Endothelial cell (in vitro differentiated cells): ENCODE results near the gene UTP20. TPM values are rescaled to one million over a fixed set of nuclear protein-coding genes. Genes with fewer than 3 reads are reported as not detected.

ENCODE experiments used
- DNase-seq: peaks from one replicate; pipeline ENCODE4 v3.0.0; 2021; ENCODE audit warnings: low spot score
- H3K27ac Mint-ChIP-seq: one replicate; pipeline ENCODE4 v1.8.0; 2021; ENCODE audit warnings: mixed read lengths, inconsistent platforms; ENCODE audit not compliant: unreplicated experiment
- H3K27me3 Mint-ChIP-seq: one replicate; pipeline ENCODE4 v1.8.0; 2021; ENCODE audit warnings: mild to moderate bottlenecking, moderate library complexity, mixed read lengths, inconsistent platforms; ENCODE audit not compliant: unreplicated experiment
- H3K36me3 Mint-ChIP-seq: one replicate; pipeline ENCODE4 v1.8.0; 2021; ENCODE audit warnings: mild to moderate bottlenecking, low read depth, mixed read lengths, inconsistent platforms; ENCODE audit not compliant: unreplicated experiment
- H3K4me1 Mint-ChIP-seq: one replicate; pipeline ENCODE4 v1.8.0; 2021; ENCODE audit warnings: mild to moderate bottlenecking, mixed read lengths, inconsistent platforms; ENCODE audit not compliant: unreplicated experiment
- H3K4me3 Mint-ChIP-seq: one replicate; pipeline ENCODE4 v1.8.0; 2021; ENCODE audit warnings: mild to moderate bottlenecking, mixed read lengths, inconsistent platforms; ENCODE audit not compliant: unreplicated experiment
- H3K9me3 Mint-ChIP-seq: one replicate; pipeline ENCODE4 v1.8.0; 2021; ENCODE audit warnings: mixed read lengths, inconsistent platforms; ENCODE audit not compliant: unreplicated experiment
- CTCF ChIP-seq: fragments of 200-600 bp; sonication (generic); IDR thresholded peaks from one replicate; pipeline ENCODE4 v1.5.0; 2021; ENCODE audit warnings: antibody characterized with exemption; ENCODE audit not compliant: unreplicated experiment
- total RNA-seq: library from RNA; stranded (reverse); fragmentation: NEBNext Ultra II Directional; extraction: Animal tissue kit (Norgen Biotek cat#: 25700); gene quantifications from one replicate; pipeline ENCODE4 v1.2.1, GENCODE V29; 2021; ENCODE audit not compliant: unreplicated experiment

Gene UTP20
- total RNA-seq, 1 donor from 2014 or later, result 12.3 TPM

DNA sequence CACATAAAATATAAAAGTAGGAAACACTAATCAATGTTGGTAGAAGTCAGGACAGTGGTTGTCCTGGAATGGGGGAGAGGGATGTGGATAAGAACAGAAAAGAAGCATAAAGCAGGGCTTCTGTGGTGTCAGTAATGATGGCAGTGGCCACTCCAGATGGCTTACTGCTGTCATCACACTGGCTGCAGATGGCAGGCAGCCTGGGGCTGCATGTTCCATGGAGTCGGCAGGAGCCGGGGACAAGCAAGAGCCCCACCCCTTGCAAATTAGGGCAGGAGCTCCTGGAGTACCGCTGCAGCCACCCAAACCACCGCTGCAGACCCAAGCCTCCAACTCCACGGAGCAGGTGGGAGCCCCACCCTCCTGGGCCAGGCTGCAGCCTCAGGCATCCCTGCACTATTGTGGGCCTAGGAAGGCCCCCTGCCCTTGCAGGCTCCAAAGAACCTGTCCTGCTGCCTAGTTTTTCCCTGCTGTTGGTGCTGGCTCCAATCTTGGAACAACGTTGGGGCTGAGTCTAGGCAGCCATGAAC, 41.0 kb upstream of the UTP20 start:
- Mint-ChIP-seq H3K36me3 (peaks cover 4% of the 10 kb centered on the region), H3K4me1 (peaks cover 2% of the 10 kb centered on the region), H3K27me3 (no peaks in the 10 kb centered on the region), H3K4me3 (no peak overlapping the region), H3K9me3 (no peaks in the 10 kb centered on the region), H3K27ac (no peak overlapping the region)
- no peak for DNase-seq
- TF ChIP-seq CTCF, result no peak

DNA sequence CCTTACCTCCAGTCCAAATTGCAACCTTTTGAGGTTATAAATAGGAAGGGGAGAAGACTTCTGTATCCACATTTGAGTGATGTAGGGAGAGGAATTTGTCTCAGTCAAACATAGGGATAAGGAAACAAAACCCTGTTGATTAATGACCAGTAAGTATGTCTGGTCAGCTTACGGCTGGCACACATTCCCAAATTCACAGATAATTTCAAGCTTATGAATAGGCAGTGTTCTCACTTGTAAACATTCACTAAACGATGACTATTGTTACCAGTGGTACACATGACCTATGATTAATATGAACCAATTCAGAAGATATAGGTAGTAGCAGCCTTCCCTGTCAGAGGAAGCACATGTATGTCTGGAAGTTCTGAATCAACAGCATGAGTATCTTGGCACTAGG, 36.8 kb upstream of the UTP20 start:
- no peaks in the 10 kb centered on the region for H3K27me3 Mint-ChIP-seq
- H3K27ac Mint-ChIP-seq, result no peak overlapping the region
- peaks cover 5% of the 10 kb centered on the region for H3K4me1 Mint-ChIP-seq
- H3K36me3 Mint-ChIP-seq, result peaks cover 4% of the 10 kb centered on the region
- no peak for TF ChIP-seq CTCF
- no peaks in the 10 kb centered on the region for H3K9me3 Mint-ChIP-seq
- no peak for DNase-seq
- no peak overlapping the region for H3K4me3 Mint-ChIP-seq

GRCh38 chr12:101243616-101244015, 36.3 kb upstream of the UTP20 start:
- no peak for TF ChIP-seq CTCF
- Mint-ChIP-seq H3K4me3 (no peak overlapping the region), H3K27ac (no peak overlapping the region), H3K4me1 (peaks cover 5% of the 10 kb centered on the region), H3K36me3 (peaks cover 2% of the 10 kb centered on the region), H3K27me3 (no peaks in the 10 kb centered on the region), H3K9me3 (no peaks in the 10 kb centered on the region)
- DNase-seq, result no peak

DNA sequence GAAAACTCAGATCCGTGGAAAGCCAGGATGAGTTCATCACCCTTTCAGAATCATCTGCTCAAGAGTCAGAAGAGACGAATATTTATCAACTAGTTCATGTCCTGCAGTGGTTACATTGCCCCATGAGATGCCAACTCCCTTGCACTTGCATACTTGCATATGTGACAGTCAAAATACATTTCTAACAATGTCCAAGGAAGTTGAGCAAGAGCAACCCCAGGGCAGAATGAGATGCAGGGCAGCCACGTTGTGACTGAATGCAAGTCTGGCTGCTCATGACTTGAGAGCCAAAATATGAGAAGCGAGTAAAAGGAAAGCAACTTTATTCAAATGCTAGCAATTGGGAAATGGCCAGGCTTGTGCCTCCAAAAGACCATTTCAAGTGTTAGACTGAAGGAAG, 23.6 kb upstream of the UTP20 start:
- no peaks in the 10 kb centered on the region for H3K9me3 Mint-ChIP-seq
- no peak for TF ChIP-seq CTCF
- no peak overlapping the region for H3K4me3 Mint-ChIP-seq
- DNase-seq, result no peak
- no peaks in the 10 kb centered on the region for H3K4me1 Mint-ChIP-seq
- no peak overlapping the region for H3K27ac Mint-ChIP-seq
- no peaks in the 10 kb centered on the region for H3K27me3 Mint-ChIP-seq
- no peaks in the 10 kb centered on the region for H3K36me3 Mint-ChIP-seq

GRCh38 chr12:101257357-101257756, 22.5 kb upstream of the UTP20 start:
- Mint-ChIP-seq H3K4me1 (no peaks in the 10 kb centered on the region), H3K27me3 (no peaks in the 10 kb centered on the region), H3K36me3 (no peaks in the 10 kb centered on the region), H3K4me3 (no peak overlapping the region), H3K27ac (no peak overlapping the region), H3K9me3 (no peaks in the 10 kb centered on the region)
- no peak for DNase-seq
- TF ChIP-seq CTCF, result no peak
